ENCODE results near the gene SGMS1.

- no peak for TF ChIP-seq CTCF (optimal IDR thresholded peaks at IDR 0.05 in 1 of 3, IDR thresholded peaks at IDR 0.05 in 1 of 3, conservative IDR thresholded peaks at IDR 0.05 in 1 of 3; ENCODE audit: extremely low read depth in 1 of 3, insufficient read depth in 2 of 3, low read length in 3 of 3)
- TF ChIP-seq EZH2 (IDR thresholded peaks at IDR 0.05; ENCODE audit: low read length), result no peak
Observed at GRCh38 chr10:50469288-50469687, 154.5 kb downstream of the SGMS1 start.
